PC-9 (cell line): ENCODE data around the gene KLHL6.

Source experiments
- CTCF ChIP-seq: fragments of 200-600 bp; sonication (generic); conservative IDR thresholded peaks from 2 replicates; pipeline ENCODE4 v1.6.1; 2017; ENCODE audit warnings: mixed run types, antibody characterized with exemption, mild to moderate bottlenecking, moderate library complexity
- EZH2 ChIP-seq: fragments of 200-600 bp; sonication (generic); IDR thresholded peaks from 2 replicates; pipeline ENCODE4 v1.8.0; 2017; ENCODE audit warnings: antibody characterized with exemption, low read depth

- TF ChIP-seq CTCF (no peak), EZH2 (no peak)
These were observed 107.0 kb downstream of the KLHL6 start for GRCh38 chr3:183448369-183449128.
